Activated CD4-positive, alpha-beta T cell treated with anti-CD3 and anti-CD28 coated beads for 36 hours (primary cell): ENCODE results near the gene ZNF418. TPM values are rescaled to one million over a fixed set of nuclear protein-coding genes. Genes with fewer than 3 reads are reported as not detected.
"Not testable (repeated sequence)": the region's sequence is repeated elsewhere in the genome, so short reads cannot be mapped to it uniquely, and the experiment has no call there.

Experiments used
- ATAC-seq: fragments of 200-7000 bp; cut with Tn5 transposase; one replicate; pipeline ENCODE4 v1.10.0; 2021; ENCODE audit warnings: mild to moderate bottlenecking, moderate library complexity
- CTCF ChIA-PET: fragments of 350-600 bp; sonication (Branson Sonifier 250); formaldehyde crosslinking; loops from one replicate; lab custom pipeline; 2021; ENCODE audit warnings: antibody characterized with exemption; lab: Charles Lee
- POLR2A ChIA-PET: fragments of 350-600 bp; sonication (Branson Sonifier 250); formaldehyde crosslinking; loops from one replicate; lab custom pipeline; 2021; ENCODE audit warnings: antibody characterized with exemption, inconsistent platforms; lab: Charles Lee
- DNase-seq: peaks from one replicate; pipeline ENCODE4 v3.0.0-alpha.2; 2020
- H3K27ac Mint-ChIP-seq: one replicate; pipeline ENCODE4 v1.8.0; 2021; ENCODE audit warnings: mixed read lengths
- H3K27me3 Mint-ChIP-seq: one replicate; pipeline ENCODE4 v1.8.0; 2021; ENCODE audit warnings: mixed read lengths
- H3K36me3 Mint-ChIP-seq: one replicate; pipeline ENCODE4 v1.8.0; 2021; ENCODE audit warnings: low read depth, mixed read lengths
- H3K4me1 Mint-ChIP-seq: one replicate; pipeline ENCODE4 v1.8.0; 2021; ENCODE audit warnings: mixed read lengths
- H3K4me3 Mint-ChIP-seq: one replicate; pipeline ENCODE4 v1.8.0; 2021; ENCODE audit warnings: mild to moderate bottlenecking, moderate library complexity, mixed read lengths
- H3K9me3 Mint-ChIP-seq: one replicate; pipeline ENCODE4 v1.8.0; 2021; ENCODE audit warnings: low read depth, mixed read lengths
- intact Hi-C, 2 experiments: fragments of 100-400 bp; cut with DNase I in 1 of 2; cut with micrococcal nuclease in 1 of 2; formaldehyde crosslinking; loops; one replicate each; pipeline versions ENCODE4 v1.14.2 to v1.15.1; 2022 to 2024; cut with DNase I, micrococcal nuclease
- total RNA-seq, 2 experiments: library from RNA; stranded (reverse); gene quantifications; one replicate each; pipeline ENCODE4 v1.2.3, GENCODE V29; 2021

Gene ZNF418
- total RNA-seq, 2 experiments from 2014 or later = 4.6 to 4.8 TPM

DNA sequence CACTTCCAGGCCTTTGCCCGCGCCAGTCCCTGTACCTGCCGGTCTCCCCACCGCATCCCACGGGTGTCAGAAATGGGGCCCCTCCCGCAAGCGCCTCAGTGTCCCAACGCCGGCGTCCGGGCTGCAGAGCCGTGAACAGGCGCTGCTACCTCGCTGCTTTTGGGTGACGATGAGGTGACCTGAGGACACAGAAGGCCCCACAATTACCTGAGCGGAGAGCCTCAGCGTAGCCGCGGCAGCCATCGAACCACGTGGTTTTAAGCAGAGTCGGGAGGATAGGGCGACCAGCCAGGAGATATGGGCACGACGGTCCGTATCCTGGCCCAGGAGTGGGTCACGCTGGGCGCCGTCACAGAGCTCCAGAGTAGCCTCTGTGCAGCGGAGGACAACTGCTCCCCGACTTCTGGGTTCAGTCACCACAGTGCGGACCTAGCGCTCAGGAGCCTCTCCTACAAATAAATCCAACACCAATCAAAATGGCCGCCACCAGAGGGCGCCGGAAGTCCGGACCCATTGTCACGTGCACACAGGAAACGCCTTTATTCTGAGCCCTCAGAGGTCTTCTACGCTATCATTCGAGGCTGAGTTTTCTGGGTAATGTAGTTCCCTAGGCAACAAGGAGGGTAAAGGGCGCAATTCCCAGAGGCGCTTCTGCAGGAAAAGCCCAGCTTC, 46.5 kb downstream of the ZNF418 start, which contains the start of gene ZNF814:
Gene ZNF814 (minus strand): TSS at position 478 of the 672 bp plus-strand sequence. CDS start 235 bp downstream, at position 243.
- H3K27ac Mint-ChIP-seq = peak within 1 kb of the TSS; percentile 92
- peaks cover 23% of the 10 kb centered on the region for H3K4me1 Mint-ChIP-seq
- CTCF ChIA-PET = no interaction called here
- POLR2A ChIA-PET = interaction anchor here (0.6 to 0.7 kb wide), 2 partner anchors 69 to 1542 kb away, joined by 3 to 9 read pairs; no protein-coding TSS in a partner anchor
- H3K9me3 Mint-ChIP-seq = peaks cover 22% of the 10 kb centered on the region
- ATAC-seq (peak; percentile 94), DNase-seq (peak; percentile 91)
- H3K36me3 Mint-ChIP-seq = peaks cover 64% of the 10 kb centered on the region
- intact Hi-C loops = loop anchor here (1.0 to 10.0 kb wide), 5 partner anchors 36 to 274 kb away; partner anchors contain the start of genes ZNF134 (in 1 of the 2), ZNF256 (in 1 of the 2), ZNF329 (in 1 of the 2) and ZSCAN18 (in 1 of the 2)
- peak within 1 kb of the TSS; percentile 96 for H3K4me3 Mint-ChIP-seq
- no peaks in the 10 kb centered on the region for H3K27me3 Mint-ChIP-seq

DNA sequence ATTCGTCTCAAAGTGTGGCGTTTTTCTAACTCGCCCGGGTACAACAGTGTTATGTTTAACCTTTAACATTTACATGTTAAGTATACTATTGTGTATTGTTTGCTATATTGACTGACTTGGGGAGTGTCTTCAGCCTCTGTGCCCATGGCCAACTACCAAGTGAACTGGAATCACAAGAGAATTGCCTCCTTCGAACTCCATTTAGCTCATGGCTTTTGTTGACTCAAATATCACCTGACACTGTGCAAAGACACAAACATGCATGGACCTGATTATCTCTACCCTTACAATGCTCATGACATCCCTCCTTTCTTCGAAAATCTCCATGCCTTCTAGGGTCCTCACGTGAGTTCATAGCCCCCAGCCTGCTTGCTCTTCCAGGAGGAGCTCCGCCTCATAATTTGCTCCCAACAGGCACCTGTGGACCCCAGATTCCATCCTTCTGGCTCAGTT, 47.1 kb downstream of the ZNF418 start:
- CTCF ChIA-PET = no interaction called here
- H3K36me3 Mint-ChIP-seq = peaks cover 69% of the 10 kb centered on the region
- H3K27ac Mint-ChIP-seq = peak overlapping the region; percentile 92
- peaks cover 22% of the 10 kb centered on the region for H3K9me3 Mint-ChIP-seq
- DNase-seq (no peak), ATAC-seq (no peak)
- POLR2A ChIA-PET = interaction anchor here (0.6 to 0.7 kb wide), 3 partner anchors 14 to 1542 kb away, joined by 3 to 9 read pairs (median 3); no protein-coding TSS in a partner anchor
- H3K4me3 Mint-ChIP-seq = peak overlapping the region; percentile 96
- intact Hi-C loops = loop anchor here (1.0 to 10.0 kb wide), 4 partner anchors 36 to 274 kb away; partner anchors contain the start of genes ZNF134 (in 1 of the 2), ZNF256 (in 1 of the 2) and ZNF329 (in 1 of the 2)
- H3K4me1 Mint-ChIP-seq = peaks cover 23% of the 10 kb centered on the region
- H3K27me3 Mint-ChIP-seq = no peaks in the 10 kb centered on the region

DNA sequence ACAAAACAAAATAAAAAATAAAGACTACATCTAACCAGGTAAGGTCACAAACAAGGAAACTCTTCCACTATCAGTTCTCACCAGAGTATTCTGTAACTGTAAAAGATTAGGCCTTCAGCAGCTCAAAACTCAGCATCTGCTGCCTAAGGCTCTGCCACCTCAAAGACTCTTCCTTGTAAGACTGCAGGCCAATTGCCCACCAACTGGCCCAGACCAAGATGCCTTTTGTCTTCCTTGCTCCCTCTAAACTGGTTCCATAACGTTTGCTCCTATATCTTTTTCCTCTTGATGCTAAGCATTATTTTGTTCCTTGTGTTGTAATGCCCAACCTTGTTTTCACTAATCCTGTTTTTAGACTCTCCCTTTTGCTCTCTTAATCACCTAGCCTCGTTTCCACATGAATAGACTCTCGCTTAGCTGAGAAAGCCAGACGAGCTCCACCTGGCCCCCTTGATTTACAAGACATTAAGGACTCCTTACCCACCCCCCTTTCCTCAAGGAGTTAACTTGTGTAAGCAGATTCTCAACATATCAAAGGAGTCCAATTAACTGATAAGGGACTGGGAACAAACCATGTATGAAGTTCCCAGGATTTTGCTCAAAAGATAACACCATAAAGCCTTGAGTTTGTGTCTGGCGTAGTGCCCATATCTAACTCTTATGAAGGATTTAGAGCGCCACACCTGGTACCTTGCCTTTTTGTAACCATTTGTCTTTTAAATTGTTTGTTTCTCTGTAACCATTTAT, 47.8 kb downstream of the ZNF418 start:
- no peak for DNase-seq
- no peaks in the 10 kb centered on the region for H3K27me3 Mint-ChIP-seq
- peaks cover 75% of the 10 kb centered on the region for H3K36me3 Mint-ChIP-seq
- no peak for ATAC-seq
- POLR2A ChIA-PET = interaction anchor here (0.6 kb wide), 2 partner anchors 13 to 296 kb away, joined by 3 to 4 read pairs; partner anchors contain the start of gene ZNF274
- peaks cover 22% of the 10 kb centered on the region for H3K9me3 Mint-ChIP-seq
- peak overlapping the region; percentile 96 for H3K4me3 Mint-ChIP-seq
- intact Hi-C loops = loop anchor here (5.0 to 10.0 kb wide), 2 partner anchors 35 to 267 kb away; partner anchors contain the start of gene ZNF329 (in 1 of the 2)
- H3K27ac Mint-ChIP-seq = peak overlapping the region; percentile 92
- CTCF ChIA-PET = no interaction called here
- peaks cover 23% of the 10 kb centered on the region for H3K4me1 Mint-ChIP-seq

DNA sequence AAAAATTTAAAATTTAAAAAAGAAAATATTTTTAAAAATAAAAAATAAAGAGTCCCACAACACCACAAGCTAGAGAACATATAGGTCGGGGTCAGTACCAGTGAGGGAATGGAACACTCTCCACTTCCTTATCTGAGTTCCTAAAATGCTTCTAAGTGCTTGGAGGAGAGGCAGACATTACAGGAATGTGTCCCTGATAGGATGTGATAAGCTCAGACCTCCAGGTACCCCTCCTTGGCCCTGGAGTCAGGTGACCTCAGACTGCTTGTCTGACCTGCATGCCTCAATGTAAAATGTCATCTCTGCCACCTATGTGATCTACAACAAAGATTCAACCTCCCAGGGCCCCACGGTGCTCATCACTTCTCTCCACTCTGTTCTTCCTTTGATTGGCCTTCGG, 49.2 kb downstream of the ZNF418 start:
- peaks cover 23% of the 10 kb centered on the region for H3K4me1 Mint-ChIP-seq
- peaks cover 19% of the 10 kb centered on the region for H3K9me3 Mint-ChIP-seq
- H3K27me3 Mint-ChIP-seq = no peaks in the 10 kb centered on the region
- POLR2A ChIA-PET = no interaction called here
- DNase-seq (no peak), ATAC-seq (no peak)
- H3K4me3 Mint-ChIP-seq = no peak overlapping the region
- no peak overlapping the region for H3K27ac Mint-ChIP-seq
- H3K36me3 Mint-ChIP-seq = peaks cover 74% of the 10 kb centered on the region
- CTCF ChIA-PET = no interaction called here
- intact Hi-C loops = loop anchor here (5.0 to 10.0 kb wide), 2 partner anchors 34 to 269 kb away; partner anchors contain the start of gene ZNF329 (in 1 of the 2)

DNA sequence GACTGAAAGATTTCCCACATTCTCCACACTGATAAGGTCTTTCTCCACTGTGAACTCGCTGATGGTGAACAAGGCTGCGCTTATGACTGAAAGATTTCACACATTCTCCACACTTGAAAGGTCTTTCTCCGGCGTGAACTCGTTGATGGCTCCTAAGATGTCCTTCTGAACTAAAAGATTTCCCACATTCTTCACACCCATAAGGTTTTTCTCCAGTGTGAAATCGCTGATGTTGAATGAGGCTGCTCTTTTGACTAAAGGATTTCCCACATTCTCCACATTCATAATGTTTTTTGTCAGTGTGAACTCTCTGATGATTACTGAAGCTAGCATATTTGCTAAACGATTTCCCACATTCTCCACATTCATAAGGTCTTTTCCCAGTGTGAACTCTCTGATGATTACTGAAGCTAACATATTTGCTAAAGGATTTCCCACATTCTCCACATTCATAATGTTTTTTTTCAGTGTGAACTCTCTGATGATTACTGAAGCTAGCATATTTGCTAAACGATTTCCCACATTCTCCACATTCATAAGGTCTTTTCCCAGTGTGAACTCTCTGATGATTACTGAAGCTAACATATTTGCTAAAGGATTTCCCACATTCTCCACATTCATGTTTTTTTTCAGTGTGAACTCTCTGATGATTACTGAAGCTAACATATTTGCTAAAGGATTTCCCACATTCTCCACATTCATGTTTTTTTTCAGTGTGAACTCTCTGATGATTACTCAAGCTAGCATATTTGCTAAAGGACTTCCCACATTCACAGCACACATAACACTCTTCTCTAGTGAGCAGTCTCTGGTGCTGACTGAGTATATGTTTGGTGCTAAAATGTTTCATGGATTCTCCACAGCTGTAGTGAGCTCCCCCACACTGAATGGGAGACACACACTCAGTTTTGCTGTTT, 61.1 kb downstream of the ZNF418 start:
- peaks cover 56% of the 10 kb centered on the region for H3K9me3 Mint-ChIP-seq

DNA sequence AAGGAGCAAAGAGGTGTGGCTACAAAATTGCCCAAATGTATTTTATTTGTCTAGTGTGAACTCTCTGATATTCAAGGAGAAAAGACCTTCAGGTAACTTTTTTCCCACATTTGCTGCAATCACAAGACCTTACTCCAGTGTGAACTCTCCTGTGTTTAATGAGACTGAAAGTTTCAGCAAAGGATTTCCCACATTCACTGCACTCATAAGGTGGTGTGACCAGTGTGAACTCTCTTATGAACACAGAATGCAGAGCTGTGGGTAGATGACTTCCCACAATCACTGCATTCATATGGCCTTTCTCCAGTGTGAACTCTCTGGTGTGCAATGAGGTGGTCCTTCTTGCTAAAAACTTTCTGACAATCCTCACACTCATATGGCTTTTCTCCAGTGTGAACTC, 62.8 kb downstream of the ZNF418 start:
- POLR2A ChIA-PET = interaction anchor here (0.6 kb wide), 1 partner anchor 311 kb away, joined by 3 read pairs; no protein-coding TSS in a partner anchor
- H3K9me3 Mint-ChIP-seq = peaks cover 57% of the 10 kb centered on the region
- H3K4me3 Mint-ChIP-seq = no peak overlapping the region
- intact Hi-C loops = no loop called here
- H3K27ac Mint-ChIP-seq = no peak overlapping the region
- peaks cover 84% of the 10 kb centered on the region for H3K36me3 Mint-ChIP-seq
- DNase-seq (no peak), ATAC-seq (no peak)
- no peaks in the 10 kb centered on the region for H3K4me1 Mint-ChIP-seq
- no peaks in the 10 kb centered on the region for H3K27me3 Mint-ChIP-seq
- CTCF ChIA-PET = no interaction called here

More for the DNA sequence above, 61.1 kb downstream of the ZNF418 start:
- H3K4me1 Mint-ChIP-seq, intact Hi-C loops, H3K27ac Mint-ChIP-seq, DNase-seq, CTCF ChIA-PET, ATAC-seq, H3K27me3 Mint-ChIP-seq, H3K4me3 Mint-ChIP-seq: not testable (repeated sequence)
- peaks cover 87% of the 10 kb centered on the region for H3K36me3 Mint-ChIP-seq
- POLR2A ChIA-PET = interaction anchor here (0.6 kb wide), 1 partner anchor 14 kb away, joined by 3 read pairs; no protein-coding TSS in a partner anchor

Other genes starting within 250 kb of the ZNF418 start
- gene ZNF154, start 226.2 kb downstream of the ZNF418 start, total RNA-seq = 1 to 10 TPM; 4.4 to 5.0 TPM
- gene ZNF671, start 207.8 kb downstream of the ZNF418 start, total RNA-seq = 1 to 10 TPM; 7.5 to 8.8 TPM
- gene ZNF776, start 188.6 kb downstream of the ZNF418 start, total RNA-seq = 10 to 100 TPM in 1 of 2 experiments, 1 to 10 TPM in 1; 8.9 to 14.7 TPM
- 10 to 100 TPM; 20.3 to 20.5 TPM for gene ZNF586, start 165.7 kb downstream of the ZNF418 start, total RNA-seq
- gene ZNF552, start 120.5 kb downstream of the ZNF418 start, total RNA-seq = 1 to 10 TPM; 5.9 to 6.1 TPM
- gene ZNF587B, start 105.1 kb downstream of the ZNF418 start, total RNA-seq = 10 to 100 TPM; 16.8 to 18.2 TPM
- gene ZNF587, start 85.5 kb downstream of the ZNF418 start, total RNA-seq = 10 to 100 TPM; 20.1 to 22.9 TPM
- gene ZNF814, start 46.4 kb downstream of the ZNF418 start, total RNA-seq = 10 to 100 TPM; 24.1 to 24.5 TPM
- gene ZNF417, start 18.8 kb downstream of the ZNF418 start, total RNA-seq = 10 to 100 TPM; 12.7 to 14.1 TPM
- 1 to 10 TPM; 6.3 to 6.9 TPM for gene ZNF256, start 12.3 kb upstream of the ZNF418 start, total RNA-seq
- gene C19orf18, start 39.1 kb upstream of the ZNF418 start, total RNA-seq = under 1 TPM; 0.33 to 0.46 TPM
- 1 to 10 TPM; 6.0 to 8.9 TPM for gene ZNF606, start 67.4 kb upstream of the ZNF418 start, total RNA-seq
- gene ZSCAN1, start 98.6 kb upstream of the ZNF418 start, total RNA-seq = not detected
- gene ZNF135, start 123.9 kb upstream of the ZNF418 start, total RNA-seq = 1 to 10 TPM; 1.3 to 1.5 TPM
- gene ZSCAN18, start 162.8 kb upstream of the ZNF418 start, total RNA-seq = 10 to 100 TPM; 23.1 to 29.2 TPM
- gene ZNF329, start 215.4 kb upstream of the ZNF418 start, total RNA-seq = 1 to 10 TPM; 4.9 to 5.0 TPM
- gene ZNF274, start 247.7 kb upstream of the ZNF418 start, total RNA-seq = 10 to 100 TPM; 20.2 to 20.5 TPM